ENCODE results near the gene NKG7.
A peak's percentile ranks its signal among the peaks of the same experiment; 100 is the strongest.

NKG7 gene

DNA sequence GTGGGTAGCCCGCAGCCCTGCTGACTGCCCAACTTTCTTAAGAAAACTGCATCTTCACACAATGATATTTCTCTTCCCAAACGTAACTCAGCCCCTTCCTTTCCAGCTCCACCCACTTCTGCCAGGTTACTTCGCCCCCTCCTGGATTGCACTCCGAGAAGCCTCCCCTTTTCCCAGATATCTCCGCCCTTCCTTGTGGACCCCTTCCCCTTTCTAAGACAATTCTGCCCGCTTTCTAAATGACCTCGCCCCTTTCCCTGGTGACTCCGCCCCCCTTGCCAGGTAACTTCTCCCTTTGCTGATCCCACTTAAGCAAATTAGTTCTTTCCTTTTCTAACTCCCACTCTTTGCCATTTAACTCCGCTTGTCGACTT, 33.2 kb downstream of the NKG7 start:
- Histone ChIP-seq H3K79me2 (ENCODE audit: insufficient read depth, low read length) (no peaks in the 10 kb centered on the region), H3K9me2 (replicated peaks; ENCODE audit: insufficient read depth, low read length) (no peaks in the 10 kb centered on the region), H3K27me3 (ENCODE audit: low read length) (no peaks in the 10 kb centered on the region), H4K20me1 (ENCODE audit: low read depth, low read length) (no peaks in the 10 kb centered on the region), H3K4me2 (ENCODE audit: low read depth, low read length, poor library complexity, severe bottlenecking) (peak overlapping the region; percentile 92), H3F3A (ENCODE audit: insufficient read depth) (no peaks in the 10 kb centered on the region), H3K27ac (ENCODE audit: low read depth, low read length) (no peak overlapping the region), H3K36me3 (ENCODE audit: low read length) (no peaks in the 10 kb centered on the region), H3K9me3 (ENCODE audit: insufficient read depth, low read length) (no peaks in the 10 kb centered on the region), H3K9ac (ENCODE audit: low read length) (peak overlapping the region; percentile 51), H3K4me3 (ENCODE audit: insufficient read depth, low read length, poor library complexity, severe bottlenecking) (peak overlapping the region; percentile 63), H2AFZ (ENCODE audit: low read depth, low read length, severe bottlenecking) (peak overlapping the region; percentile 88)
- TF ChIP-seq EZH2phosphoT487 (conservative IDR thresholded peaks at IDR 0.05; ENCODE audit: low read length), result no peak
- TF ChIP-seq, protein P1, sequence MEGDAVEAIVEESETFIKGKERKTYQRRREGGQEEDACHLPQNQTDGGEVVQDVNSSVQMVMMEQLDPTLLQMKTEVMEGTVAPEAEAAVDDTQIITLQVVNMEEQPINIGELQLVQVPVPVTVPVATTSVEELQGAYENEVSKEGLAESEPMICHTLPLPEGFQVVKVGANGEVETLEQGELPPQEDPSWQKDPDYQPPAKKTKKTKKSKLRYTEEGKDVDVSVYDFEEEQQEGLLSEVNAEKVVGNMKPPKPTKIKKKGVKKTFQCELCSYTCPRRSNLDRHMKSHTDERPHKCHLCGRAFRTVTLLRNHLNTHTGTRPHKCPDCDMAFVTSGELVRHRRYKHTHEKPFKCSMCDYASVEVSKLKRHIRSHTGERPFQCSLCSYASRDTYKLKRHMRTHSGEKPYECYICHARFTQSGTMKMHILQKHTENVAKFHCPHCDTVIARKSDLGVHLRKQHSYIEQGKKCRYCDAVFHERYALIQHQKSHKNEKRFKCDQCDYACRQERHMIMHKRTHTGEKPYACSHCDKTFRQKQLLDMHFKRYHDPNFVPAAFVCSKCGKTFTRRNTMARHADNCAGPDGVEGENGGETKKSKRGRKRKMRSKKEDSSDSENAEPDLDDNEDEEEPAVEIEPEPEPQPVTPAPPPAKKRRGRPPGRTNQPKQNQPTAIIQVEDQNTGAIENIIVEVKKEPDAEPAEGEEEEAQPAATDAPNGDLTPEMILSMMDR (IDR thresholded peaks at IDR 0.05; ENCODE audit: insufficient read depth, low read length, poor library complexity, severe bottlenecking), result no peak

DNA sequence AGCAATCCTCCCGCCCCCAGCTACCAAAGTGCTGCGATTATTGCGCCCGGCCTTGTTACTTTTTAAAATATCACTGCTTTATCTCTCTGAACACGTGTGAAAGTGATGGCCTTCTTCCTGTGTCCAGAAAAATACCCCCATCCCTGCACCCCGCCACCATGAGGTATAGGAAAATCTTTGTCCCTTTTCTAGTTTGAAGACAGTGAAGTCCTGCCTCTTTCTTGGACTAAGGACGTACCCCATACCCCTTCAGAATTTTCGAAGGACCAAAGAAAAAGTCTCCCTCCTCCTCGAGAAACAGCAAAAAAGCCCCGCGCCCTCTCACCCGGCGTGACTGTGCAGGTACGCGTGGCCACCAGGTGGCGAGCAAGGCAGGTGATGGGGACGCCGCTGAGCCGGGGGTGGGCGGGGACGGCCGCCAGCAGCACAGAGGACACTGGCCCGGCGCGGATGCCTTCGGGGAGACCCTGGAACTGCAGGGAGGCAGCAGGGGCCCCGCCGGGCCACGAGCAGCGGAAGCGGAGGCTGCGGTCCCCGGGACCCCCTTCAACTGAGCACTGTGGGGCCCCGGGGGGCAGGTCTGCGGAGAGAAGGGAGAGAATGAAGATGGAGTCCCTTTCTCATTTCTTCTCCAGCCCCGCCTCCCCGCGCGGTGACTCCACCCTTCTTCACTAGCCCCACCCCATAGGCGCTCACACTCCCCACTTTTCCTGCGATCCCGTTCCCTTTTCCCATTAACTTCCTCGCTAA, 33.7 kb downstream of the NKG7 start:
- H4K20me1 ChIP-seq (ENCODE audit: low read depth, low read length), result no peaks in the 10 kb centered on the region
- H3K9me2 ChIP-seq (replicated peaks; ENCODE audit: insufficient read depth, low read length), result no peaks in the 10 kb centered on the region
- no peaks in the 10 kb centered on the region for H3K79me2 ChIP-seq (ENCODE audit: insufficient read depth, low read length)
- peak overlapping the region; percentile 63 for H3K4me3 ChIP-seq (ENCODE audit: insufficient read depth, low read length, poor library complexity, severe bottlenecking)
- no peaks in the 10 kb centered on the region for H3K9me3 ChIP-seq (ENCODE audit: insufficient read depth, low read length)
- H3K4me2 ChIP-seq (ENCODE audit: low read depth, low read length, poor library complexity, severe bottlenecking), result peak overlapping the region; percentile 92
- H3K27ac ChIP-seq (ENCODE audit: low read depth, low read length), result no peak overlapping the region
- peak overlapping the region; percentile 88 for H2AFZ ChIP-seq (ENCODE audit: low read depth, low read length, severe bottlenecking)
- no peak for TF ChIP-seq EZH2phosphoT487 (conservative IDR thresholded peaks at IDR 0.05; ENCODE audit: low read length)
- TF ChIP-seq, protein P1 (IDR thresholded peaks at IDR 0.05; ENCODE audit: insufficient read depth, low read length, poor library complexity, severe bottlenecking), result peak; percentile 96
- no peaks in the 10 kb centered on the region for H3F3A ChIP-seq (ENCODE audit: insufficient read depth)
- H3K36me3 ChIP-seq (ENCODE audit: low read length), result no peaks in the 10 kb centered on the region
- H3K9ac ChIP-seq (ENCODE audit: low read length), result peak overlapping the region; percentile 51
- no peaks in the 10 kb centered on the region for H3K27me3 ChIP-seq (ENCODE audit: low read length)

DNA sequence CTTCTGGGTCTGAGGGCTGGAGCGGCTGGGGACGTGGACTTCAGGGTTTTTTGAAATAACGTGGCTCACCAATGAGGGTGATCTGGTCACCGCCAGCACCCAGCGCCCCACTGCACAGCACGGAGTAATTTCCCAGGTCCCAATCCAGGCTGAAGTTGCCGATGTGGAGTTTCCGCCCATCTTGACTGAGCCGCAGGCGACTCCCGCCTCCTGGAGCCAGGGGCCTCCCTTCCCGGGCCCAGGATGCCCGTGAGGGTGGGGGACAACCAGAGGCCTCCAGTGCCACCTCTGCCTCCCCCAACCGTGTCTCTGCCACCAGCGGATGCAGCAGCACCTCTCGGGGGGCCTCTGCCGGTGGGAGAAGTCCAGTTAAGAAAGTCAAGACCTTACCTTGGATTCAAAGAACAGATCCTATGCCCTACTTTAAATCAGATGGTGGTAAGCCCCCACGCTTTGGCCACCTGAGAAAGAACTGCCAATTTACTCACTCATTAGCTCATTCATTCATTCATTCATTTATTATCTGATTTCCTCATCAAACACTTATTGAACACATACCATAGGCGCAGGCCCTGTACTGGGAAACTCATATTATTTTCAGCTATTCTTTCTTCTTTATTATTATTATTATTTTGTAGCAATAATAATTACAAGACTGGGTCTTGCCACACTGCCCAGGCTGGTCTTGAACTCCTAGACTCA, 34.4 kb downstream of the NKG7 start:
- no peaks in the 10 kb centered on the region for H3K36me3 ChIP-seq (ENCODE audit: low read length)
- H3K79me2 ChIP-seq (ENCODE audit: insufficient read depth, low read length), result no peaks in the 10 kb centered on the region
- H3K9me2 ChIP-seq (replicated peaks; ENCODE audit: insufficient read depth, low read length), result no peaks in the 10 kb centered on the region
- H4K20me1 ChIP-seq (ENCODE audit: low read depth, low read length), result no peaks in the 10 kb centered on the region
- H3K9me3 ChIP-seq (ENCODE audit: insufficient read depth, low read length), result no peaks in the 10 kb centered on the region
- H3K4me2 ChIP-seq (ENCODE audit: low read depth, low read length, poor library complexity, severe bottlenecking), result peak overlapping the region; percentile 92
- H3K4me3 ChIP-seq (ENCODE audit: insufficient read depth, low read length, poor library complexity, severe bottlenecking), result peak overlapping the region; percentile 63
- peak overlapping the region; percentile 88 for H2AFZ ChIP-seq (ENCODE audit: low read depth, low read length, severe bottlenecking)
- no peaks in the 10 kb centered on the region for H3K27me3 ChIP-seq (ENCODE audit: low read length)
- H3F3A ChIP-seq (ENCODE audit: insufficient read depth), result no peaks in the 10 kb centered on the region
- H3K9ac ChIP-seq (ENCODE audit: low read length), result peak overlapping the region; percentile 51
- TF ChIP-seq, protein P1 (IDR thresholded peaks at IDR 0.05; ENCODE audit: insufficient read depth, low read length, poor library complexity, severe bottlenecking), result no peak
- no peak for TF ChIP-seq EZH2phosphoT487 (conservative IDR thresholded peaks at IDR 0.05; ENCODE audit: low read length)
- H3K27ac ChIP-seq (ENCODE audit: low read depth, low read length), result no peak overlapping the region

Measured in SU-DHL-6 (cell line).